Fibroblast of skin of left biceps (primary cell): ENCODE data around the gene TSPAN4.

ENCODE experiments used
- DNase-seq, 2 experiments: peaks; one replicate each; pipeline ENCODE4 v3.0.0-alpha.2; 2013; ENCODE audit warnings: low read depth in 2 of 2

TSPAN4 gene

GRCh38 chr11:865462-866430 is 23.1 kb downstream of the TSPAN4 start:
- DNase-seq = no peak

GRCh38 chr11:866481-866880 is 23.8 kb downstream of the TSPAN4 start:
- no peak for DNase-seq

GRCh38 chr11:867856-868358 is 25.3 kb downstream of the TSPAN4 start:
- no peak for DNase-seq

- DNase-seq = no peak
Observed at GRCh38 chr11:868394-868793, 25.7 kb downstream of the TSPAN4 start.

GRCh38 chr11:868802-869201 is 26.1 kb downstream of the TSPAN4 start:
- no peak for DNase-seq

- DNase-seq = no peak
Observed at GRCh38 chr11:869399-870126, 26.9 kb downstream of the TSPAN4 start.

GRCh38 chr11:870127-870413 is 27.4 kb downstream of the TSPAN4 start:
- no peak for DNase-seq

GRCh38 chr11:870418-870817 is 27.8 kb downstream of the TSPAN4 start:
- DNase-seq = no peak

GRCh38 chr11:871472-871871 is 28.8 kb downstream of the TSPAN4 start:
- DNase-seq = no peak

- no peak for DNase-seq
Observed at GRCh38 chr11:872799-873198, 30.1 kb downstream of the TSPAN4 start.

- no peak for DNase-seq
Observed at GRCh38 chr11:873706-874105, 31.1 kb downstream of the TSPAN4 start.

- DNase-seq = no peak
Observed at GRCh38 chr11:875203-875602, 32.6 kb downstream of the TSPAN4 start.

GRCh38 chr11:875769-876301 is 33.2 kb downstream of the TSPAN4 start:
- no peak for DNase-seq

GRCh38 chr11:876545-876944 is 33.9 kb downstream of the TSPAN4 start:
- DNase-seq = no peak

- no peak for DNase-seq
Observed at GRCh38 chr11:877565-877964, 34.9 kb downstream of the TSPAN4 start.

GRCh38 chr11:880447-880846 is 37.8 kb downstream of the TSPAN4 start:
- no peak for DNase-seq

- no peak for DNase-seq
Observed at GRCh38 chr11:882596-882995, 39.9 kb downstream of the TSPAN4 start.

GRCh38 chr11:883527-883926 is 40.9 kb downstream of the TSPAN4 start:
- DNase-seq = no peak

- DNase-seq = no peak
Observed at GRCh38 chr11:884578-885070, 42.0 kb downstream of the TSPAN4 start.

- DNase-seq = no peak
Observed at GRCh38 chr11:886568-886967, 43.9 kb downstream of the TSPAN4 start.

- DNase-seq = no peak
Observed at GRCh38 chr11:887589-887988, 44.9 kb downstream of the TSPAN4 start.
